GM12878 (cell line): ENCODE results near the gene MKNK1. TPM values are rescaled to one million over a fixed set of nuclear protein-coding genes. Genes with fewer than 3 reads are reported as not detected.

Source experiments
- ATAC-seq: fragments of 200-7000 bp; cut with Tn5 transposase; 3 replicates; pipeline ENCODE4 v1.9.1; 2020; ENCODE audit warnings: mild to moderate bottlenecking, moderate library complexity
- BruUV-seq: library from RNA; stranded (reverse); fragments of 400-500 nt; replicated peaks from 2 replicates; lab custom pipeline; 2021; lab: Mats Ljungman, UMichigan
- CTCF ChIA-PET: fragments of 300-600 bp; sonication (Branson Sonifier 250); formaldehyde crosslinking; extraction: SDS; loops from one replicate; lab custom pipeline; 2021; ENCODE audit warnings: inconsistent platforms; lab: Yijun Ruan, JAX
- POLR2A ChIA-PET: fragments of 350-600 bp; formaldehyde crosslinking; extraction: SDS; loops from one replicate; lab custom pipeline; 2021; ENCODE audit warnings: inconsistent platforms; lab: Charles Lee
- RAD21 ChIA-PET: fragments of 300-600 bp; sonication (Branson Sonifier 250); formaldehyde crosslinking; loops from one replicate; lab custom pipeline; 2023; ENCODE audit warnings: antibody characterized with exemption; ENCODE audit not compliant: unreplicated experiment; lab: Charles Lee
- SMC1A ChIA-PET: fragments of 300-600 bp; sonication (Branson Sonifier 250); formaldehyde crosslinking; loops from one replicate; lab custom pipeline; 2023; ENCODE audit not compliant: unreplicated experiment, uncharacterized antibody; lab: Charles Lee
- DNase-seq: peaks from one replicate; pipeline ENCODE4 v3.0.0-alpha.2; 2011; ENCODE audit warnings: low read depth, low spot score
- FAIRE-seq: peaks from 3 replicates; lab custom pipeline; 2011; peaks lifted over from hg19 to GRCh38; lab: Jason Lieb, UNC
- H2AFZ ChIP-seq: 2 replicates; pipeline ENCODE4 v1.6.0; 2011; ENCODE audit warnings: low read depth, low read length, control low read depth; ENCODE audit not compliant: control insufficient read depth
- H3K27ac ChIP-seq: 2 replicates; pipeline ENCODE4 v1.5.1; 2011; ENCODE audit warnings: control low read depth; ENCODE audit not compliant: control insufficient read depth, insufficient read depth
- H3K27me3 ChIP-seq, 2 experiments: replicated peaks in 1 of 2; 2 replicates each; pipeline versions ENCODE4 v1.6.0 to v1.6.1; 2011; ENCODE audit warnings: low read length in 1 of 2; ENCODE audit not compliant: control insufficient read depth in 2 of 2, insufficient read depth in 2 of 2
- H3K36me3 ChIP-seq, 2 experiments: 2 replicates each; pipeline ENCODE4 v1.5.1; 2011; ENCODE audit warnings: low read length in 1 of 2; ENCODE audit not compliant: control insufficient read depth in 2 of 2, insufficient read depth in 2 of 2
- H3K4me1 ChIP-seq: 2 replicates; pipeline ENCODE4 v1.6.1; 2011; ENCODE audit warnings: mild to moderate bottlenecking, low read length, moderate library complexity, mixed read lengths; ENCODE audit not compliant: control insufficient read depth, insufficient read depth
- H3K4me2 ChIP-seq: 2 replicates; pipeline ENCODE4 v1.6.0; 2011; ENCODE audit warnings: control low read depth; ENCODE audit not compliant: control insufficient read depth, insufficient read depth
- H3K4me3 ChIP-seq: fragments of 200-600 bp; sonication (generic); 2 replicates; pipeline ENCODE4 v1.5.1; 2016
- H3K79me2 ChIP-seq: 2 replicates; pipeline ENCODE4 v1.6.0; 2011; ENCODE audit warnings: low read length; ENCODE audit not compliant: control insufficient read depth, insufficient read depth
- H3K9ac ChIP-seq: 2 replicates; pipeline ENCODE4 v1.8.0; 2011; ENCODE audit warnings: low read length, control low read depth, mixed read lengths; ENCODE audit not compliant: control insufficient read depth, insufficient read depth
- H3K9me3 ChIP-seq: replicated peaks from 3 replicates; pipeline ENCODE4 v1.5.1; 2011; ENCODE audit warnings: mild to moderate bottlenecking, low read length; ENCODE audit not compliant: control insufficient read depth, insufficient read depth
- H4K20me1 ChIP-seq: 2 replicates; pipeline ENCODE4 v1.6.0; 2011; ENCODE audit not compliant: control insufficient read depth, insufficient read depth
- BHLHE40 ChIP-seq, 2 experiments: fragments of 450-650 bp in 1 of 2; IDR thresholded peaks; 2 replicates each; pipeline ENCODE4 v1.6.1; 2011 to 2017; ENCODE audit warnings: low read depth in 2 of 2, borderline replicate concordance in 1 of 2, improper control_type of control experiment in 1 of 2, low read length in 1 of 2, mild to moderate bottlenecking in 1 of 2
- JUND ChIP-seq: IDR thresholded peaks from 2 replicates; pipeline ENCODE4 v1.6.1; 2012; ENCODE audit warnings: low read depth, mild to moderate bottlenecking, low read length, improper control_type of control experiment, moderate library complexity
- MEF2A ChIP-seq: IDR thresholded peaks from 2 replicates; pipeline ENCODE4 v1.6.1; 2011; ENCODE audit warnings: low read depth, mild to moderate bottlenecking, low read length, moderate library complexity; ENCODE audit not compliant: insufficient read depth
- MTA3 ChIP-seq: IDR thresholded peaks from 2 replicates; pipeline ENCODE4 v1.6.1; 2012; ENCODE audit warnings: low read length, inconsistent platforms, borderline replicate concordance
- PAX5 ChIP-seq: IDR thresholded peaks from 2 replicates; pipeline ENCODE4 v1.6.1; 2011; ENCODE audit warnings: low read depth, low read length, borderline replicate concordance
- POLR2A ChIP-seq: IDR thresholded peaks from 2 replicates; pipeline ENCODE4 v1.6.1; 2011; ENCODE audit warnings: low read depth, mild to moderate bottlenecking, low read length
- POU2F2 ChIP-seq: IDR thresholded peaks from 3 replicates; pipeline ENCODE4 v1.6.1; 2011; ENCODE audit warnings: low read depth, mild to moderate bottlenecking, low read length, borderline replicate concordance
- SIN3A ChIP-seq: IDR thresholded peaks from 2 replicates; pipeline ENCODE4 v1.6.1; 2012; ENCODE audit warnings: low read depth, low read length, improper control_type of control experiment
- TCF12 ChIP-seq: IDR thresholded peaks from 2 replicates; pipeline ENCODE4 v1.6.1; 2011; ENCODE audit warnings: low read depth, mild to moderate bottlenecking, low read length
- WGBS: methylation state at CpG from one replicate; pipeline ENCODE4 v1.1.6; 2016; ENCODE audit warnings: low lambda C conversion rate; ENCODE audit not compliant: insufficient replicate concordance, insufficient coverage; ENCODE audit errors: missing lambda C conversion rate; 5-methylcytosine and 5-hydroxymethylcytosine counted together
- in situ Hi-C: fragments of 300-500 bp; cut with MboI; formaldehyde crosslinking; loops from 9 replicates; pipeline ENCODE4 v1.14.3; 2018; ENCODE audit warnings: mixed read lengths
- intact Hi-C: fragments of 100-400 bp; cut with micrococcal nuclease; formaldehyde crosslinking; loops from one replicate; pipeline ENCODE4 v1.14.2; 2022; ENCODE audit not compliant: unreplicated experiment
- polyA plus RNA-seq, 11 experiments: library from polyadenylated mRNA; depleted of rRNA in 4 of 11; unstranded in 6 of 11; stranded (reverse) in 5 of 11; fragments of >200 nt; fragmentation: Nextera tagmentation in 4 of 11; fragmentation: Illumina TruSeq in 1 of 11; extraction: Ambion mirVana in 4 of 11; extraction: Trizol in 1 of 11; gene quantifications; 1 replicate in 1 of 11; 2 replicates in 10 of 11; pipeline versions ENCODE4 v1.2.1 to v1.2.3, GENCODE V29; 2011 to 2016; ENCODE audit warnings: inconsistent platforms in 2 of 11, missing spikeins in 2 of 11, low read depth in 1 of 11
- total RNA-seq, 4 experiments: library from RNA; depleted of rRNA in 3 of 4; stranded (reverse); fragments of >200 nt in 3 of 4; fragmentation: Illumina TruSeq in 1 of 4; extraction: Trizol in 1 of 4; gene quantifications; 2 replicates each; pipeline versions ENCODE4 v1.2.1 to v1.2.3, GENCODE V29; 2013 to 2021
- TF ChIP-seq, protein P1 (sequence below): fragments of 450-650 bp; IDR thresholded peaks from 2 replicates; pipeline ENCODE4 v1.6.1; 2018; ENCODE audit warnings: mild to moderate bottlenecking, low read depth, moderate library complexity; ENCODE audit not compliant: partially characterized antibody
- TF ChIP-seq, protein P2 (sequence below): IDR thresholded peaks from 2 replicates; pipeline ENCODE4 v1.6.1; 2012; ENCODE audit warnings: mild to moderate bottlenecking, low read depth, low read length
- TF ChIP-seq, protein P3 (sequence below): IDR thresholded peaks from 2 replicates; pipeline ENCODE4 v1.6.1; 2012; ENCODE audit warnings: low read depth, low read length, improper control_type of control experiment
- TF ChIP-seq, protein P4 (sequence below): IDR thresholded peaks from 2 replicates; pipeline ENCODE4 v1.6.1; 2011; ENCODE audit warnings: borderline replicate concordance, low read depth, mild to moderate bottlenecking, moderate library complexity, low read length; ENCODE audit not compliant: insufficient read depth, poor library complexity, severe bottlenecking

Gene MKNK1
- total and polyA plus RNA-seq, 10 of the 15 experiments (the other 5 are each of a cell fraction or from before 2014, with no cell fraction given): 13.7 to 29.9 (median 26.5) TPM

DNA sequence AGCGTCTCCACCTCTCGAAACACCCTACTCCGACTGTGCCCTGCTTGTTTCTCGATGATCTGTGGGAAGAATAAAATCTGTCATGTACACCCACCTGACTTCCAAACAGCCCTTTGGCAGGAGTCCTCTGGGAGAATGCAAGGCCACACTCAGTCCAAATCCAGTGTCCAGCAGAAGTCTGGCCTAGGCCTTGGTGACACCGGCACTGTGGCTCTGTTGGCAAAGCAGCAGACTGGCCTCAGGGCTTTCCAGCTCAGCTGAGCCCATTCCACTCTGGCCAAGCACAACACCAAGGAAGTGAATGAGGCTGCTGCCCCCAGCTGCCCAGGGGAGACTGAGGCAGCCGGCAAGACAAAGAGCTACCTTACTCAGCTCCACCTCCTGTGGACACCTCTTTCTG, 27.5 kb downstream of the MKNK1 start:
- Histone ChIP-seq H4K20me1 (no peaks in the 10 kb centered on the region), H3K27me3 (no peaks in the 10 kb centered on the region), H3K79me2 (no peaks in the 10 kb centered on the region), H3K4me2 (no peak overlapping the region), H3K9me3 (no peaks in the 10 kb centered on the region), H3K9ac (no peak overlapping the region), H3K4me3 (no peak overlapping the region), H2AFZ (no peak overlapping the region), H3K4me1 (no peaks in the 10 kb centered on the region; the same call in 1 of the 2 replicates), H3K36me3 (peaks cover 2 to 12% of the 10 kb centered on the region in 2 experiments; a peak in 3 of 4 replicates), H3K27ac (no peak overlapping the region)
- FAIRE-seq: no peak
- BruUV-seq: no TSS peak
- POLR2A ChIA-PET: no interaction called here
- intact Hi-C loops: no loop called here
- 99% methylated on average over 6 of the region's 6 CpGs for WGBS
- SMC1A ChIA-PET: interaction anchor here (1.2 kb wide), 1 partner anchor 19 kb away, joined by 3 read pairs; no protein-coding TSS in a partner anchor
- DNase-seq: no peak
- RAD21 ChIA-PET: interaction anchor here (1.4 kb wide), 1 partner anchor 46 kb away, joined by 3 read pairs; no protein-coding TSS in a partner anchor
- CTCF ChIA-PET: no interaction called here
- in situ Hi-C loops: no loop called here
- no peak for ATAC-seq
- TF ChIP-seq, protein P1, sequence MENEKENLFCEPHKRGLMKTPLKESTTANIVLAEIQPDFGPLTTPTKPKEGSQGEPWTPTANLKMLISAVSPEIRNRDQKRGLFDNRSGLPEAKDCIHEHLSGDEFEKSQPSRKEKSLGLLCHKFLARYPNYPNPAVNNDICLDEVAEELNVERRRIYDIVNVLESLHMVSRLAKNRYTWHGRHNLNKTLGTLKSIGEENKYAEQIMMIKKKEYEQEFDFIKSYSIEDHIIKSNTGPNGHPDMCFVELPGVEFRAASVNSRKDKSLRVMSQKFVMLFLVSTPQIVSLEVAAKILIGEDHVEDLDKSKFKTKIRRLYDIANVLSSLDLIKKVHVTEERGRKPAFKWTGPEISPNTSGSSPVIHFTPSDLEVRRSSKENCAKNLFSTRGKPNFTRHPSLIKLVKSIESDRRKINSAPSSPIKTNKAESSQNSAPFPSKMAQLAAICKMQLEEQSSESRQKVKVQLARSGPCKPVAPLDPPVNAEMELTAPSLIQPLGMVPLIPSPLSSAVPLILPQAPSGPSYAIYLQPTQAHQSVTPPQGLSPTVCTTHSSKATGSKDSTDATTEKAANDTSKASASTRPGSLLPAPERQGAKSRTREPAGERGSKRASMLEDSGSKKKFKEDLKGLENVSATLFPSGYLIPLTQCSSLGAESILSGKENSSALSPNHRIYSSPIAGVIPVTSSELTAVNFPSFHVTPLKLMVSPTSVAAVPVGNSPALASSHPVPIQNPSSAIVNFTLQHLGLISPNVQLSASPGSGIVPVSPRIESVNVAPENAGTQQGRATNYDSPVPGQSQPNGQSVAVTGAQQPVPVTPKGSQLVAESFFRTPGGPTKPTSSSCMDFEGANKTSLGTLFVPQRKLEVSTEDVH: no peak
- TF ChIP-seq MTA3 (no peak), POLR2A (no peak), JUND (no peak), BHLHE40 (IDR thresholded peaks at IDR 0.05; ENCODE audit: borderline replicate concordance in 1 of 2, low read depth in 2 of 2, low read length in 1 of 2) (no peak), MEF2A (no peak), TCF12 (no peak), PAX5 (no peak), POU2F2 (no peak), SIN3A (no peak)
- TF ChIP-seq, protein P2, sequence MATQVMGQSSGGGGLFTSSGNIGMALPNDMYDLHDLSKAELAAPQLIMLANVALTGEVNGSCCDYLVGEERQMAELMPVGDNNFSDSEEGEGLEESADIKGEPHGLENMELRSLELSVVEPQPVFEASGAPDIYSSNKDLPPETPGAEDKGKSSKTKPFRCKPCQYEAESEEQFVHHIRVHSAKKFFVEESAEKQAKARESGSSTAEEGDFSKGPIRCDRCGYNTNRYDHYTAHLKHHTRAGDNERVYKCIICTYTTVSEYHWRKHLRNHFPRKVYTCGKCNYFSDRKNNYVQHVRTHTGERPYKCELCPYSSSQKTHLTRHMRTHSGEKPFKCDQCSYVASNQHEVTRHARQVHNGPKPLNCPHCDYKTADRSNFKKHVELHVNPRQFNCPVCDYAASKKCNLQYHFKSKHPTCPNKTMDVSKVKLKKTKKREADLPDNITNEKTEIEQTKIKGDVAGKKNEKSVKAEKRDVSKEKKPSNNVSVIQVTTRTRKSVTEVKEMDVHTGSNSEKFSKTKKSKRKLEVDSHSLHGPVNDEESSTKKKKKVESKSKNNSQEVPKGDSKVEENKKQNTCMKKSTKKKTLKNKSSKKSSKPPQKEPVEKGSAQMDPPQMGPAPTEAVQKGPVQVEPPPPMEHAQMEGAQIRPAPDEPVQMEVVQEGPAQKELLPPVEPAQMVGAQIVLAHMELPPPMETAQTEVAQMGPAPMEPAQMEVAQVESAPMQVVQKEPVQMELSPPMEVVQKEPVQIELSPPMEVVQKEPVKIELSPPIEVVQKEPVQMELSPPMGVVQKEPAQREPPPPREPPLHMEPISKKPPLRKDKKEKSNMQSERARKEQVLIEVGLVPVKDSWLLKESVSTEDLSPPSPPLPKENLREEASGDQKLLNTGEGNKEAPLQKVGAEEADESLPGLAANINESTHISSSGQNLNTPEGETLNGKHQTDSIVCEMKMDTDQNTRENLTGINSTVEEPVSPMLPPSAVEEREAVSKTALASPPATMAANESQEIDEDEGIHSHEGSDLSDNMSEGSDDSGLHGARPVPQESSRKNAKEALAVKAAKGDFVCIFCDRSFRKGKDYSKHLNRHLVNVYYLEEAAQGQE: no peak
- TF ChIP-seq, protein P3, sequence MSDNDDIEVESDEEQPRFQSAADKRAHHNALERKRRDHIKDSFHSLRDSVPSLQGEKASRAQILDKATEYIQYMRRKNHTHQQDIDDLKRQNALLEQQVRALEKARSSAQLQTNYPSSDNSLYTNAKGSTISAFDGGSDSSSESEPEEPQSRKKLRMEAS: no peak
- TF ChIP-seq, protein P4, sequence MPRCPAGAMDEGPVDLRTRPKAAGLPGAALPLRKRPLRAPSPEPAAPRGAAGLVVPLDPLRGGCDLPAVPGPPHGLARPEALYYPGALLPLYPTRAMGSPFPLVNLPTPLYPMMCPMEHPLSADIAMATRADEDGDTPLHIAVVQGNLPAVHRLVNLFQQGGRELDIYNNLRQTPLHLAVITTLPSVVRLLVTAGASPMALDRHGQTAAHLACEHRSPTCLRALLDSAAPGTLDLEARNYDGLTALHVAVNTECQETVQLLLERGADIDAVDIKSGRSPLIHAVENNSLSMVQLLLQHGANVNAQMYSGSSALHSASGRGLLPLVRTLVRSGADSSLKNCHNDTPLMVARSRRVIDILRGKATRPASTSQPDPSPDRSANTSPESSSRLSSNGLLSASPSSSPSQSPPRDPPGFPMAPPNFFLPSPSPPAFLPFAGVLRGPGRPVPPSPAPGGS: no peak
